Esophagus squamous epithelium (tissue), 5 donors: ENCODE measurements around the gene PADI4. TPM values are rescaled to one million over a fixed set of nuclear protein-coding genes. Genes with fewer than 3 reads are reported as not detected.

ENCODE experiments used
- DNase-seq: peaks from one replicate; lab custom pipeline; 2025; lab: John Stamatoyannopoulos, UW
- H3K27ac ChIP-seq, 4 donors: fragments of 200-600 bp; sonication (generic); one replicate each; pipeline ENCODE4 v1.5.1; 2016 to 2019; ENCODE audit warnings: mild to moderate bottlenecking in 1 of 4
- H3K27me3 ChIP-seq, 4 donors: fragments of 200-600 bp; sonication (generic); 1 replicate in 3 of 4; 2 replicates in 1 of 4; pipeline versions ENCODE4 v1.5.1 to v1.6.0; 2017 to 2021; ENCODE audit warnings: antibody characterized with exemption in 1 of 4
- H3K36me3 ChIP-seq, 3 donors: fragments of 200-600 bp; sonication (generic); one replicate each; pipeline ENCODE4 v1.5.1; 2016 to 2019
- H3K4me1 ChIP-seq, 3 donors: fragments of 200-600 bp; sonication (generic); one replicate each; pipeline ENCODE4 v1.5.1; 2017 to 2019
- H3K4me3 ChIP-seq, 4 donors: fragments of 200-600 bp; sonication (generic); 1 replicate in 3 of 4; 2 replicates in 1 of 4; pipeline ENCODE4 v1.5.1; 2016 to 2019; ENCODE audit warnings: mild to moderate bottlenecking in 2 of 4, moderate library complexity in 1 of 4
- H3K9me3 ChIP-seq, 3 donors: fragments of 200-600 bp; sonication (generic); one replicate each; pipeline ENCODE4 v1.5.1; 2016 to 2019
- POLR2A ChIP-seq, 4 donors: fragments of 450-650 bp; IDR thresholded peaks; one replicate each; pipeline ENCODE4 v1.6.1; 2017; ENCODE audit warnings: antibody characterized with exemption in 4 of 4, mild to moderate bottlenecking in 4 of 4, moderate library complexity in 3 of 4
- WGBS, 2 donors: methylation state at CpG; one replicate each; pipeline ENCODE4 v1.1.5; 2018; 5-methylcytosine and 5-hydroxymethylcytosine counted together
- intact Hi-C: fragments of 100-400 bp; cut with DNase I; formaldehyde crosslinking; loops from one replicate; pipeline ENCODE4 v1.15.0; 2022
- total RNA-seq, 4 donors: library from RNA; depleted of rRNA; stranded (reverse); fragments of >200 nt; gene quantifications; one replicate each; pipeline ENCODE4 v1.1.0, GENCODE V29; 2016
- TF ChIP-seq, protein P1 (sequence below), 6 experiments: fragments of 450-650 bp in 4 of 6; fragments of 200-600 bp in 2 of 6; sonication (generic) in 2 of 6; IDR thresholded peaks; one replicate each; pipeline ENCODE4 v1.5.1; 2016 to 2019; ENCODE audit warnings: antibody characterized with exemption in 6 of 6, mild to moderate bottlenecking in 4 of 6, moderate library complexity in 4 of 6
- donor health status: DM: yes; HTN: yes; CAD: no.

PADI4 gene, protein sequence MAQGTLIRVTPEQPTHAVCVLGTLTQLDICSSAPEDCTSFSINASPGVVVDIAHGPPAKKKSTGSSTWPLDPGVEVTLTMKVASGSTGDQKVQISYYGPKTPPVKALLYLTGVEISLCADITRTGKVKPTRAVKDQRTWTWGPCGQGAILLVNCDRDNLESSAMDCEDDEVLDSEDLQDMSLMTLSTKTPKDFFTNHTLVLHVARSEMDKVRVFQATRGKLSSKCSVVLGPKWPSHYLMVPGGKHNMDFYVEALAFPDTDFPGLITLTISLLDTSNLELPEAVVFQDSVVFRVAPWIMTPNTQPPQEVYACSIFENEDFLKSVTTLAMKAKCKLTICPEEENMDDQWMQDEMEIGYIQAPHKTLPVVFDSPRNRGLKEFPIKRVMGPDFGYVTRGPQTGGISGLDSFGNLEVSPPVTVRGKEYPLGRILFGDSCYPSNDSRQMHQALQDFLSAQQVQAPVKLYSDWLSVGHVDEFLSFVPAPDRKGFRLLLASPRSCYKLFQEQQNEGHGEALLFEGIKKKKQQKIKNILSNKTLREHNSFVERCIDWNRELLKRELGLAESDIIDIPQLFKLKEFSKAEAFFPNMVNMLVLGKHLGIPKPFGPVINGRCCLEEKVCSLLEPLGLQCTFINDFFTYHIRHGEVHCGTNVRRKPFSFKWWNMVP
- total RNA-seq, result not detected

DNA sequence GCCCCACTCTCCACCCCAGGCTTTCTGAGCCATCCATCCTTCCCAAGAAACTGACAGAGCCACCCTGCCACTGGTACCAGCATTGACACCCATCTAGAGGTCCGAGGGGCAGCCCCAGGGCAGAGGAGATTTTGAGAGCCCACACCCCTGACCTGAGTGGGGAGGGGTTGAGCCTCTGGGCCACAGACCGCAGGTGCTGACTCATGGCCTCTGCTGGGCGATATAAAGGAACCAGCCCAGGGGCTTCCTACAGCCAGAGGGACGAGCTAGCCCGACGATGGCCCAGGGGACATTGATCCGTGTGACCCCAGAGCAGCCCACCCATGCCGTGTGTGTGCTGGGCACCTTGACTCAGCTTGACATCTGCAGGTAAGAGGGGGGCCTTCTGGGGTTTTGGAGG, at the start of gene PADI4:
Gene PADI4 (plus strand): TSS at position 252 of the 400 bp plus-strand sequence. CDS start 26 bp downstream, at position 278.
- Histone ChIP-seq H3K4me1 (peaks cover 4 to 43% (median 21%) of the 10 kb centered on the region in 3 donors), H3K36me3 (no peaks in the 10 kb centered on the region), H3K27ac (no peak within 1 kb of the TSS), H3K4me3 (no peak within 1 kb of the TSS), H3K27me3 (peaks cover 0 to 62% (median 0%) of the 10 kb centered on the region in 4 donors), H3K9me3 (peaks cover 0 to under 1% (median 0%) of the 10 kb centered on the region in 3 donors)
- no peak for DNase-seq
- TF ChIP-seq, protein P1, sequence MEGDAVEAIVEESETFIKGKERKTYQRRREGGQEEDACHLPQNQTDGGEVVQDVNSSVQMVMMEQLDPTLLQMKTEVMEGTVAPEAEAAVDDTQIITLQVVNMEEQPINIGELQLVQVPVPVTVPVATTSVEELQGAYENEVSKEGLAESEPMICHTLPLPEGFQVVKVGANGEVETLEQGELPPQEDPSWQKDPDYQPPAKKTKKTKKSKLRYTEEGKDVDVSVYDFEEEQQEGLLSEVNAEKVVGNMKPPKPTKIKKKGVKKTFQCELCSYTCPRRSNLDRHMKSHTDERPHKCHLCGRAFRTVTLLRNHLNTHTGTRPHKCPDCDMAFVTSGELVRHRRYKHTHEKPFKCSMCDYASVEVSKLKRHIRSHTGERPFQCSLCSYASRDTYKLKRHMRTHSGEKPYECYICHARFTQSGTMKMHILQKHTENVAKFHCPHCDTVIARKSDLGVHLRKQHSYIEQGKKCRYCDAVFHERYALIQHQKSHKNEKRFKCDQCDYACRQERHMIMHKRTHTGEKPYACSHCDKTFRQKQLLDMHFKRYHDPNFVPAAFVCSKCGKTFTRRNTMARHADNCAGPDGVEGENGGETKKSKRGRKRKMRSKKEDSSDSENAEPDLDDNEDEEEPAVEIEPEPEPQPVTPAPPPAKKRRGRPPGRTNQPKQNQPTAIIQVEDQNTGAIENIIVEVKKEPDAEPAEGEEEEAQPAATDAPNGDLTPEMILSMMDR (IDR thresholded peaks at IDR 0.05), result no peak
- TF ChIP-seq POLR2A (IDR thresholded peaks at IDR 0.05), result no peak
- intact Hi-C loops, result no loop called here
- WGBS, 2 donors, result 60% methylated on average over 1 of the region's 8 CpGs; no CpG with 5 or more reads in 1 of the 2 donors

DNA sequence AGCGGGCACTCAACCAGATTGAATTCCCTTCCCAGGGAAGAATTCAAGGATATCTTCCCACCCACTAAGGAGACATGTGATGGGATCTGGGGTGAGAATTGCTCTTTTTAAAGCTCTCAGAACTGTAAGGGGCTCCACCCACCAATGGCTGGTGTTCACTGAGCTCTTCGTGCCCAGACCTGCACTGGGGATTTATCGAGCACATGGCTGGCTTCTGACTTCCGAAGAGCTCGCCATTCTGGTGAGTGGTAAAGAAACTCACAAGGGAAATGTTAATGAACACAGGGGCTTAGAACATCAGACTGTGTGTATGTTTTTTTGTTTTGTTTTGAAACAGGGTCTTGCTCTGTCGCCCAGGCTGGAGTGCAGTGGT, 49.3 kb upstream of the PADI4 start:
- H3K4me1 ChIP-seq, result peaks cover 12 to 26% (median 17%) of the 10 kb centered on the region in 3 donors
- TF ChIP-seq, protein P1 (IDR thresholded peaks at IDR 0.05), result no peak
- no peak for TF ChIP-seq POLR2A (IDR thresholded peaks at IDR 0.05)

DNA sequence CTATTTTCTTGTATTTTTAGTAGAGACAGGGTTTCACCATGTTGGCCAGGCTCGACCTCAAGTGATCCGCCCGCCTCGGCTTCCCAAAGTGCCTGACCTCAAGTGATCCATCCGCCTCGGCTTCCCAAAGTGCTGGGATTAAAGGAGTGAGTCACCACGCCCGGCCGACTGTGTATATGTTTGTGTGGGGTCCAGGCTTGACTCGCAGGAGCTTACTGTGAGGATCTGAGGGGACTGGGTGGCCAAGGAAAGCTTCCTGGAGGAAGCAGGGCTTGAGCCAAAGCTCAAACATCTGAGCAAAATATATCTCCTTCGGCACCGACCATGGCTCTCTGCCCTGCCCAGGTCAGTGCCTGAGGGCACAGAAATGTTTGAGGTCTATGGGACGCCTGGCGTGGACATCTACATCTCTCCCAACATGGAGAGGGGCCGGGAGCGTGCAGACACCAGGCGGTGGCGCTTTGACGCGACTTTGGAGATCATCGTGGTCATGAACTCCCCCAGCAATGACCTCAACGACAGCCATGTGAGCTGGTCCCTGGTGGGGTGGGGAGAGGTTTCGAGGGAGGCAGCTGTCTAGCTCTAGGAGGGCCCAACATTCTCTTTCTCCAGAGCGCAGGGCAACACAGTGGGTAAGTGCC, 48.6 kb upstream of the PADI4 start:
- no peak for DNase-seq
- no peaks in the 10 kb centered on the region for H3K36me3 ChIP-seq
- no peak for TF ChIP-seq POLR2A (IDR thresholded peaks at IDR 0.05)
- TF ChIP-seq, protein P1 (IDR thresholded peaks at IDR 0.05), result no peak
- peaks cover 12 to 26% (median 17%) of the 10 kb centered on the region in 3 donors for H3K4me1 ChIP-seq
- H3K27me3 ChIP-seq, result peaks cover 0 to 47% (median 0%) of the 10 kb centered on the region in 4 donors
- no peak overlapping the region for H3K4me3 ChIP-seq
- intact Hi-C loops, result no loop called here
- peak overlapping the region in 1 of 4 donors; percentile 48 for H3K27ac ChIP-seq
- 45 to 73% methylated on average over 3 to 8 of the region's 24 CpGs for WGBS, 2 donors
- H3K9me3 ChIP-seq, result no peaks in the 10 kb centered on the region

More for the DNA sequence above, 49.3 kb upstream of the PADI4 start:
- Histone ChIP-seq H3K4me3 (no peak overlapping the region), H3K36me3 (no peaks in the 10 kb centered on the region), H3K27me3 (peaks cover 0 to 47% (median 0%) of the 10 kb centered on the region in 4 donors), H3K27ac (peak overlapping the region in 1 of 4 donors; percentile 48), H3K9me3 (no peaks in the 10 kb centered on the region)
- DNase-seq, result no peak
- WGBS, 2 donors, result 28 to 40% methylated on average over 3 to 5 of the region's 6 CpGs
- intact Hi-C loops, result no loop called here

DNA sequence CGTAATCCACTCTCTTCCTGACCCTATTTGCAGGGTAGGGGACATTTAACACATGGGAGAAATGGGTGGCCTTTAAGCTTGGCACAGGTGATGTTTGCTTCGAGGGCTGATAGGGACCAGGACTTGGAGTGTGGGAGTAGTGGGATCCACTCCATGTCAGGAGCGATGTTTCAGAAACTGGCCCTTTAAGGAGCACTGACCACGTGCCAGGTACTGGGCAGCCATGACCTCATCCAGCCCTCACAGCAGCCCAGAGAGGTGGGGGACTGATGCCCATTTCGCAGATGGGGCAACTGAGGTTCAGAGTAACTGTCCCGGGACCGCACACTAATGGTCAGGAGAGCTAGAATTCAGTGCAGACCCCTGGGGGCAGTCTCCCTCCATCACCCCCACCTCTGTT, 47.7 kb upstream of the PADI4 start:
- WGBS, 2 donors, result 87% methylated on average over 4 to 6 of the region's 7 CpGs
- no peak for DNase-seq

More for the DNA sequence above, 47.7 kb upstream of the PADI4 start:
- intact Hi-C loops, result no loop called here
- Histone ChIP-seq H3K4me3 (no peak overlapping the region), H3K9me3 (no peaks in the 10 kb centered on the region), H3K27me3 (peaks cover 0 to 43% (median 0%) of the 10 kb centered on the region in 4 donors), H3K36me3 (no peaks in the 10 kb centered on the region), H3K27ac (no peak overlapping the region), H3K4me1 (peaks cover 12 to 26% (median 17%) of the 10 kb centered on the region in 3 donors)
- TF ChIP-seq, protein P1 (IDR thresholded peaks at IDR 0.05), result no peak
- no peak for TF ChIP-seq POLR2A (IDR thresholded peaks at IDR 0.05)
